ENCODE measurements around the gene NPTN. TPM values are rescaled to one million over a fixed set of nuclear protein-coding genes. Genes with fewer than 3 reads are reported as not detected.

NPTN gene
- total and polyA plus RNA-seq, 9 of the 15 experiments (the other 6 are each of a cell fraction or from before 2014, with no cell fraction given), result 9.6 to 48.5 (median 21.7) TPM

- H3K79me2 ChIP-seq (ENCODE audit: control insufficient read depth, insufficient read depth, low read length), result no peaks in the 10 kb centered on the region
- no TSS peak for BruUV-seq (replicated peaks)
- no peak overlapping the region for H3K27ac ChIP-seq (ENCODE audit: extremely low read depth, low read depth, low read length)
- in situ Hi-C loops (cut with MboI), result no loop called here
- H3K9ac ChIP-seq (ENCODE audit: insufficient read depth in 1 of 2, low read depth in 2 of 2, low read length in 2 of 2), result no peak overlapping the region
- H3K4me3 ChIP-seq, result no peak overlapping the region
- intact Hi-C loops (cut with micrococcal nuclease), result no loop called here
- TF ChIP-seq ILK (tag; IDR thresholded peaks at IDR 0.05; ENCODE audit: borderline replicate concordance, low read depth), result no peak
- H3K4me2 ChIP-seq (ENCODE audit: insufficient read depth, low read length), result no peak overlapping the region
- H3K36me3 ChIP-seq (ENCODE audit: control insufficient read depth, insufficient read depth, low read length), result peaks cover 53% of the 10 kb centered on the region; the same call in 2 of the 3 replicates
- ChIA-PET CTCF (ENCODE audit: low intra/inter-chr PET ratio) (no interaction called here), POLR2A (interaction anchor here (0.7 kb wide), 1 partner anchor 138 kb away, joined by 4 read pairs; no protein-coding TSS in a partner anchor)
- DNase-seq (ENCODE audit: extremely low read depth in 1 of 4, low spot score in 3 of 4), result no peak
- FAIRE-seq, result no peak
- H3K9me1 ChIP-seq (ENCODE audit: control insufficient read depth, insufficient read depth, low read length), result no peaks in the 10 kb centered on the region
- no peaks in the 10 kb centered on the region for H3K9me3 ChIP-seq (replicated peaks; ENCODE audit: control insufficient read depth, insufficient read depth, low read depth, low read length)
- H2AFZ ChIP-seq (ENCODE audit: low read depth, low read length), result no peak overlapping the region
- no peaks in the 10 kb centered on the region for H3K4me1 ChIP-seq (replicated peaks in 1 of 2; ENCODE audit: control insufficient read depth in 2 of 2, insufficient read depth in 2 of 2, low read length in 2 of 2)
- no peaks in the 10 kb centered on the region for H3K27me3 ChIP-seq (ENCODE audit: control insufficient read depth in 2 of 2, insufficient read depth in 2 of 2, low read length in 2 of 2)
- ATAC-seq, result no peak
- peaks cover 3% of the 10 kb centered on the region for H4K20me1 ChIP-seq (replicated peaks; ENCODE audit: control insufficient read depth, insufficient read depth, low read length)
- 80% methylated on average over 3 of the region's 3 CpGs for WGBS (ENCODE audit: insufficient coverage, low coverage, missing lambda C conversion rate)
Measured at GRCh38 chr15:73575636-73576247, 57.4 kb downstream of the NPTN start.

GRCh38 chr15:73573572-73573971 is 59.6 kb downstream of the NPTN start:
- intact Hi-C loops (cut with micrococcal nuclease), result no loop called here
- in situ Hi-C loops (cut with MboI), result no loop called here
- no peak for FAIRE-seq
- TF ChIP-seq BHLHE40 (IDR thresholded peaks at IDR 0.05; ENCODE audit: low read length) (no peak), POLR2AphosphoS5 (IDR thresholded peaks at IDR 0.05; ENCODE audit: control insufficient read depth, insufficient read depth, low read depth, low read length) (no peak), ZNF407 (IDR thresholded peaks at IDR 0.05; ENCODE audit: low read depth) (no peak), ZC3H11A (IDR thresholded peaks at IDR 0.05; ENCODE audit: low read depth, low read length) (no peak), PRPF4 (IDR thresholded peaks at IDR 0.05; ENCODE audit: insufficient read depth, low read depth, low read length, poor library complexity, severe bottlenecking) (no peak), ZNF121 (CRISPR knock-in tag; conservative IDR thresholded peaks at IDR 0.05) (no peak)

More at GRCh38 chr15:73573572-73573971, 59.6 kb downstream of the NPTN start:
- Histone ChIP-seq H4K20me1 (replicated peaks; ENCODE audit: control insufficient read depth, insufficient read depth, low read length) (no peaks in the 10 kb centered on the region), H3K4me3 (no peak overlapping the region), H3K4me1 (replicated peaks in 1 of 2; ENCODE audit: control insufficient read depth in 2 of 2, insufficient read depth in 2 of 2, low read length in 2 of 2) (no peaks in the 10 kb centered on the region), H3K27ac (ENCODE audit: extremely low read depth, low read depth, low read length) (no peak overlapping the region), H3K9me1 (ENCODE audit: control insufficient read depth, insufficient read depth, low read length) (no peaks in the 10 kb centered on the region), H3K36me3 (ENCODE audit: control insufficient read depth, insufficient read depth, low read length) (peaks cover 64% of the 10 kb centered on the region; the same call in 2 of the 3 replicates), H2AFZ (ENCODE audit: low read depth, low read length) (no peak overlapping the region), H3K9me3 (replicated peaks; ENCODE audit: control insufficient read depth, insufficient read depth, low read depth, low read length) (no peaks in the 10 kb centered on the region), H3K4me2 (ENCODE audit: insufficient read depth, low read length) (no peak overlapping the region), H3K9ac (ENCODE audit: insufficient read depth in 1 of 2, low read depth in 2 of 2, low read length in 2 of 2) (no peak overlapping the region), H3K27me3 (ENCODE audit: control insufficient read depth in 2 of 2, insufficient read depth in 2 of 2, low read length in 2 of 2) (no peaks in the 10 kb centered on the region), H3K79me2 (ENCODE audit: control insufficient read depth, insufficient read depth, low read length) (no peaks in the 10 kb centered on the region)
- no TSS peak for BruUV-seq (replicated peaks)
- ChIA-PET POLR2A (interaction anchor here (0.6 to 0.7 kb wide), 2 partner anchors 22 to 221 kb away, joined by 3 read pairs; no protein-coding TSS in a partner anchor), CTCF (ENCODE audit: low intra/inter-chr PET ratio) (no interaction called here)
- WGBS (ENCODE audit: insufficient coverage, low coverage, missing lambda C conversion rate), result 89% methylated on average over 9 of the region's 9 CpGs
- ATAC-seq (no peak), DNase-seq (ENCODE audit: extremely low read depth in 1 of 4, low spot score in 3 of 4) (no peak)
